HepG2 (cell line): ENCODE data around the gene LEPROT. TPM values are rescaled to one million over a fixed set of nuclear protein-coding genes. Genes with fewer than 3 reads are reported as not detected.
A peak's percentile ranks its signal among the peaks of the same experiment; 100 is the strongest.

Experiments
- ARNT ChIP-seq: fragments of 450-650 bp; IDR thresholded peaks from 2 replicates; pipeline ENCODE4 v1.6.1; 2017
- CBFB ChIP-seq: sonication (generic); formaldehyde crosslinking; IDR thresholded peaks from 2 replicates; pipeline ENCODE4 v1.4.0; 2020; ENCODE audit warnings: missing genetic modification reagents
- ETV5 ChIP-seq: IDR thresholded peaks from 2 replicates; pipeline ENCODE4 v1.6.1; 2018; ENCODE audit warnings: missing biosample characterization, missing genetic modification reagents, inconsistent platforms, borderline replicate concordance
- HNF1B ChIP-seq: sonication (generic); formaldehyde crosslinking; IDR thresholded peaks from 2 replicates; pipeline ENCODE4 v1.5.1; 2020; ENCODE audit warnings: mild to moderate bottlenecking, moderate library complexity, missing genetic modification reagents
- LCORL ChIP-seq, 2 experiments: fragments of 450-650 bp in 1 of 2; sonication (generic) in 1 of 2; formaldehyde crosslinking in 1 of 2; IDR thresholded peaks; 2 replicates each; pipeline versions ENCODE4 v1.5.0 to v1.6.1; 2017 to 2020; ENCODE audit warnings: antibody characterized with exemption in 1 of 2, missing genetic modification reagents in 1 of 2
- PRPF4 ChIP-seq: fragments of 200-400 bp; formaldehyde crosslinking; IDR thresholded peaks from 2 replicates; pipeline ENCODE4 v1.6.1; 2016; ENCODE audit warnings: low read length, low read depth; ENCODE audit not compliant: poor library complexity, severe bottlenecking
- SAP130 ChIP-seq: IDR thresholded peaks from 2 replicates; pipeline ENCODE4 v1.6.1; 2016; ENCODE audit warnings: low read depth
- SKIL ChIP-seq: sonication (generic); formaldehyde crosslinking; IDR thresholded peaks from 2 replicates; pipeline ENCODE4 v1.8.0; 2022; ENCODE audit warnings: missing genetic modification reagents, mild to moderate bottlenecking, moderate library complexity, borderline replicate concordance
- SNAPC4 ChIP-seq: sonication (generic); formaldehyde crosslinking; IDR thresholded peaks from 2 replicates; pipeline ENCODE4 v1.4.0; 2020; ENCODE audit warnings: mild to moderate bottlenecking, missing genetic modification reagents
- TIGD3 ChIP-seq: sonication (generic); formaldehyde crosslinking; IDR thresholded peaks from 2 replicates; pipeline ENCODE4 v1.5.1; 2020; ENCODE audit warnings: mild to moderate bottlenecking, missing genetic modification reagents, borderline replicate concordance
- ZKSCAN5 ChIP-seq: sonication (generic); formaldehyde crosslinking; IDR thresholded peaks from 2 replicates; pipeline ENCODE4 v1.5.1; 2020; ENCODE audit warnings: mild to moderate bottlenecking, missing genetic modification reagents
- ZNF800 ChIP-seq: sonication (generic); formaldehyde crosslinking; IDR thresholded peaks from 2 replicates; pipeline ENCODE4 v1.4.0; 2020; ENCODE audit warnings: missing genetic modification reagents
- ZNF839 ChIP-seq: sonication (generic); formaldehyde crosslinking; IDR thresholded peaks from 2 replicates; pipeline ENCODE4 v1.4.0; 2020; ENCODE audit warnings: missing genetic modification reagents, mild to moderate bottlenecking, borderline replicate concordance
- polyA plus RNA-seq, 8 experiments: library from polyadenylated mRNA; depleted of rRNA in 3 of 8; stranded (reverse) in 7 of 8; unstranded in 1 of 8; fragments of >200 nt; fragmentation: Illumina TruSeq in 4 of 8; extraction: Trizol in 4 of 8; gene quantifications; 2 replicates each; pipeline versions ENCODE4 v1.2.1 to v1.2.3, GENCODE V29; 2011 to 2016; ENCODE audit warnings: low read depth in 4 of 8, missing spikeins in 1 of 8, mixed read lengths in 1 of 8; ENCODE audit not compliant: insufficient read depth in 1 of 8
- total RNA-seq, 5 experiments: library from RNA; depleted of rRNA; stranded (reverse); fragments of >200 nt; fragmentation: Illumina TruSeq; extraction: Trizol; gene quantifications; 2 replicates each; pipeline ENCODE4 v1.2.3, GENCODE V29; 2016; ENCODE audit warnings: low read depth in 1 of 5
- TF ChIP-seq, protein P1 (sequence below): sonication (generic); formaldehyde crosslinking; IDR thresholded peaks from 2 replicates; pipeline ENCODE4 v1.5.0; 2020; ENCODE audit warnings: missing genetic modification reagents

The LEPROT gene
- total and polyA plus RNA-seq, 2 of the 13 experiments (the other 11 are each of a cell fraction or from before 2014, with no cell fraction given): 36.8 to 51.4 TPM

DNA sequence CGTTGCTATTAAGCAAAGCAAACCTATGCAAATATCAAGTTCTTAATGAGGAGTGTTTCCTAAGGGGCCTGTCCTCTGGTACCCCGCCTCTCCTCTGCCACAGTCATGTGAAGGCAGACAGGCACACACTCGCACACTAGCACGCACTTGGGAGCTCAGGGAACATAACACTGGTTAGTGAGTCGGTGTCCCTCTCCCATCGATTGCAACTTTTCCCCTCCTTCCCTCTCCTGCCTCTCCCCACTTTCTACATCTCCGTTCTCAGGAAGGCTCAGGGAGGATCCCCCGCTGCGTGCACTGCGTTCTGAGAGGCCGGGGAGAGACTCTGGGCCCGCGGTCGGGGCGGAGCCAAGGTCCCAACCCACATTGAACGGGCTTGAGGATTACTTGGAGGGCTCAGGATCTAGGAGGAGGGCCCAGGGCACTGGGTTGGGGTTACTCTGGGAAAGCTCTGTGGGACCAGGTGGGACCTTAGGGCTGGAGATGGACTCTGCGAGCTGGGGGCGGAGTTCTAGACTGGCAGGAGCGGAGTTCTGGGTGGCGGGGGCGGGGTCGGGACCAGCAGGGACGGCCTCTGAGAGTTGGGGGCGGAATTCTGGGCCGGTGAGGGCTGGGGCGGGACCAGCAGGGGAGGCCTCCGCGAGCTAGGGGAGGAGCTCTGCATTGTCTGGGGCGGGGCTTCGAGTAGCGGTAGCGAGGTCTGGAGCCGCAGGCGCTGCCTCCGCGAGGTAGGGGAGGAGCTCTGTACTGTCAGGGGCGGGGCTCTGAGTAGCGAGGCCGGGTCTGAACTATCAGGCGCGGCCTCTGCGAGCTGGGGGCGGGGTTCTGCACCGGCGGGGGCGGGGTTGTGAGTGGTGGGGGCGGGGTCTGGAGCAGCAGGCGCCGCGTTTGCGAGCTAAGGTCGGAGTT is 533 bp upstream of the LEPROT start (continued):
- TF ChIP-seq SKIL: no peak
- no peak for TF ChIP-seq ETV5 (CRISPR knock-in tag)
- TF ChIP-seq TIGD3 (CRISPR knock-in tag): no peak
- TF ChIP-seq, protein P1, sequence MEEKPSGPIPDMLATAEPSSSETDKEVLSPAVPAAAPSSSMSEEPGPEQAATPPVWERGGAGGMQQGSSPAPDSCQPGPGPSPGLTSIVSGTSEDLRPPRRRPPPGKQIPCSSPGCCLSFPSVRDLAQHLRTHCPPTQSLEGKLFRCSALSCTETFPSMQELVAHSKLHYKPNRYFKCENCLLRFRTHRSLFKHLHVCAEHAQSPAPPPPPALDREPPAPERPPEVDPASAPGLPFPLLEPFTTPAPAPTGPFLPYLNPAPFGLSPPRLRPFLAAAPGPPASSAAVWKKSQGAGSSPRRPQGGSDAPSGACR: no peak
- no peak for TF ChIP-seq ARNT
- TF ChIP-seq SNAPC4: no peak
- peak; percentile 68; the same call in 1 of the 2 replicates for TF ChIP-seq HNF1B
- TF ChIP-seq ZNF839 (CRISPR knock-in tag): no peak
- TF ChIP-seq ZNF800 (CRISPR knock-in tag): no peak
- no peak for TF ChIP-seq CBFB (CRISPR knock-in tag)
- TF ChIP-seq PRPF4: no peak
- no peak for TF ChIP-seq ZKSCAN5 (CRISPR knock-in tag)
- no peak for TF ChIP-seq LCORL (IDR thresholded peaks at IDR 0.05)
- peak; percentile 26; the same call in 1 of the 2 replicates for TF ChIP-seq LCORL (CRISPR knock-in tag; IDR thresholded peaks at IDR 0.05)
- TF ChIP-seq SAP130 (CRISPR knock-in tag): no peak; the same call in 1 of the 2 replicates
